ENCODE results near the gene DMRT1.
A peak's percentile ranks its signal among the peaks of the same experiment; 100 is the strongest.
"Not testable (repeated sequence)": the region's sequence is repeated elsewhere in the genome, so short reads cannot be mapped to it uniquely, and the experiment has no call there.

DMRT1 gene

DNA sequence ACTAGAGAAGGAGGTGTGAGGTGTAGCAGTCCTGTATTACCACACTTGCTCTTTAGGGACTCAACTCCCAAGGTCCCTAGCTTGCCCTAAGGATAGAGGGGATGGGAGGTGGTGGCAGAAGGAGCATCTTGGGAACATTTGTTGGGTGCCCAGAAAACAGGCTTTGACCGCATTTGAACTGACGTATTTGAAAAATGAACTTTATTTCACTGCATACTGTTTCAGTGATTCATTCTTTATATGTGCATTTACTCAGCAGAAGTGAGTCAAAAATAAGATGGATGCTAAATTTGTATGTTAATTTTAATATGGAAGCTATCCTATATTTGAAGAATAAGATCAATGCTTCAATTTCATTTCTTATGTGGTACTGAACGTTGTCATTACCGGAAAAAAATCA lies 153.7 kb downstream of the DMRT1 start:
- Histone ChIP-seq H3K18ac (ENCODE audit: low read length) (no peak overlapping the region), H3K14ac (ENCODE audit: low read length) (no peak overlapping the region), H4K91ac (ENCODE audit: low read depth, low read length) (no peak overlapping the region), H3K23ac (ENCODE audit: low read length) (no peak overlapping the region), H3K36me3 (ENCODE audit: control insufficient read depth in 1 of 2, insufficient read depth in 2 of 2, low read length in 2 of 2) (no peaks in the 10 kb centered on the region), H3K27me3 (ENCODE audit: insufficient read depth, low read length) (peaks cover 3% of the 10 kb centered on the region), H3K4me3 (ENCODE audit: low read depth, low read length) (no peak overlapping the region), H3K4ac (ENCODE audit: low read depth, low read length) (no peak overlapping the region), H3K79me2 (ENCODE audit: control insufficient read depth, insufficient read depth, low read length, poor library complexity) (no peaks in the 10 kb centered on the region), H4K12ac (ENCODE audit: low read depth, low read length) (no peak overlapping the region), H3K9me3 (ENCODE audit: insufficient read depth, low read depth, low read length) (peaks cover 3% of the 10 kb centered on the region), H2AK5ac (ENCODE audit: low read length) (no peak overlapping the region), H2BK120ac (ENCODE audit: insufficient read depth, low read length, poor library complexity) (no peak overlapping the region), H3K27ac (ENCODE audit: low read depth, low read length) (no peak overlapping the region), H4K8ac (ENCODE audit: low read depth, low read length) (no peak overlapping the region), H2BK5ac (ENCODE audit: low read depth, low read length, poor library complexity) (no peak overlapping the region), H3K4me2 (ENCODE audit: low read length) (no peak overlapping the region), H3K4me1 (ENCODE audit: control insufficient read depth in 1 of 2, insufficient read depth in 2 of 2, low read length in 2 of 2) (no peaks in the 10 kb centered on the region), H2BK12ac (ENCODE audit: low read length) (no peak overlapping the region), H2AFZ (ENCODE audit: insufficient read depth, low read length, poor library complexity) (no peak overlapping the region), H3K9ac (ENCODE audit: low read length) (no peak overlapping the region), H3K79me1 (ENCODE audit: low read length) (no peaks in the 10 kb centered on the region)
- no CpG with 5 or more reads among the region's 4 CpGs for WGBS (ENCODE audit: extremely low coverage, insufficient coverage, insufficient read length)
- no peak for DNase-seq

DNA sequence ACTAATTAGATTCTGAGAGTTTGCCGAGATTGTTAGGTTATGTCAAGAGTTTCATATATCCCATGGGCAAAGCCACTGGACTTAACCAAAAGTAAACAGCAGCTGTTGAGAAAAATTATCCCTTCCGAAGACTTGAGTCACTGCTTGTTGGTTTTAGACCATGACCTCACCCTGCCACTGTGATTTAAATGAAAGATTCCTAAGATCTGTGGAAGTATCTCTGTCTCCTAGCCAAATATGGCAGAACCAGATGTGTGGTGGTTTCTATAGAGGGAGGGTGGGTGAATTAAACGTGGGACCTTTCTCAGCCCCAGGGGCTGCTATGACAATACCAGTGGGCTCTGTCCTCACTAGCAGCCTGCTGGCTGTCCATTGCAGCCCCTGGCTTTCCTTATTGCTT lies 154.3 kb downstream of the DMRT1 start:
- Histone ChIP-seq H3K79me1 (ENCODE audit: low read length) (no peaks in the 10 kb centered on the region), H3K27ac (ENCODE audit: low read depth, low read length) (no peak overlapping the region), H3K79me2 (ENCODE audit: control insufficient read depth, insufficient read depth, low read length, poor library complexity) (no peaks in the 10 kb centered on the region), H4K8ac (ENCODE audit: low read depth, low read length) (no peak overlapping the region), H3K14ac (ENCODE audit: low read length) (no peak overlapping the region), H3K9ac (ENCODE audit: low read length) (no peak overlapping the region), H3K4me3 (ENCODE audit: low read depth, low read length) (no peak overlapping the region), H3K4me2 (ENCODE audit: low read length) (no peak overlapping the region), H3K36me3 (ENCODE audit: control insufficient read depth in 1 of 2, insufficient read depth in 2 of 2, low read length in 2 of 2) (no peaks in the 10 kb centered on the region), H3K18ac (ENCODE audit: low read length) (no peak overlapping the region), H2AK5ac (ENCODE audit: low read length) (no peak overlapping the region), H2BK5ac (ENCODE audit: low read depth, low read length, poor library complexity) (no peak overlapping the region), H4K12ac (ENCODE audit: low read depth, low read length) (no peak overlapping the region), H3K9me3 (ENCODE audit: insufficient read depth, low read depth, low read length) (peaks cover 3% of the 10 kb centered on the region), H2BK120ac (ENCODE audit: insufficient read depth, low read length, poor library complexity) (no peak overlapping the region), H4K91ac (ENCODE audit: low read depth, low read length) (no peak overlapping the region), H3K27me3 (ENCODE audit: insufficient read depth, low read length) (peaks cover 3% of the 10 kb centered on the region), H3K4me1 (ENCODE audit: control insufficient read depth in 1 of 2, insufficient read depth in 2 of 2, low read length in 2 of 2) (no peaks in the 10 kb centered on the region), H2AFZ (ENCODE audit: insufficient read depth, low read length, poor library complexity) (peak overlapping the region; percentile 38), H2BK12ac (ENCODE audit: low read length) (no peak overlapping the region), H3K23ac (ENCODE audit: low read length) (no peak overlapping the region), H3K4ac (ENCODE audit: low read depth, low read length) (no peak overlapping the region)
- WGBS (ENCODE audit: extremely low coverage, insufficient coverage, insufficient read length), result no CpG with 5 or more reads among the region's 3 CpGs
- peak in 1 of 2 donors; percentile 30 for DNase-seq

DNA sequence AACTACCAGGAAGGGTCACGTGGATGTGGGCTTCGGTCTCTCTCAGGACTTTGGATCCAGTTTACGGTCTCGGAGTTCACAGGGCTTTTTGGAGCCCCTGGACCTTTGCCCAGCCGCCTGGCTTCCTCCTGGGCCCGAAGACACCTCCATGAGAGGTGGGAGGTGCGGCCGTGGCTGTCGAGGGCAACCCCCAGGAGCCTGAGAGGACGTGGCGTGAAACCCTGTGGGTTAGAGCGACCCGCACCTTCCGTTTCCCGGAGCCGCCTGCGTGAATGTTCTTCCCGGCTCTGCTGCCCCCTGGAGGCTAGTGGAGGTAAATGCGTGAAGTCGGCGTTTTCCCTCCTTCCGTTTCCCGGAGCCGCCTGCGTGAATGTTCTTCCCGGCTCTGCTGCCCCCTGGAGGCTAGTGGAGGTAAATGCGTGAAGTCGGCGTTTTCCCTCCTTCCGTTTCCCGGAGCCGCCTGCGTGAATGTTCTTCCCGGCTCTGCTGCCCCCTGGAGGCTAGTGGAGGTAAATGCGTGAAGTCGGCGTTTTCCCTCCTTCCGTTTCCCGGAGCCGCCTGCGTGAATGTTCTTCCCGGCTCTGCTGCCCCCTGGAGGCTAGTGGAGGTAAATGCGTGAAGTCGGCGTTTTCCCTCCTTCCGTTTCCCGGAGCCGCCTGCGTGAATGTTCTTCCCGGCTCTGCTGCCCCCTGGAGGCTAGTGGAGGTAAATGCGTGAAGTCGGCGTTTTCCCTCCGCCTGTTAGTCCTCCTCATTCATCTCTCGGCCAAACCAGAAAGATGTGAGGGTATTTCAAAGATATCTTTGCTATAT lies 157.0 kb downstream of the DMRT1 start:
- no CpG with 5 or more reads among the region's 55 CpGs for whole genome bisulfite sequencing (ENCODE audit: extremely low coverage, insufficient coverage, insufficient read length)
- not testable (repeated sequence) for H3K27me3 ChIP-seq (ENCODE audit: insufficient read depth, low read length)

DNA sequence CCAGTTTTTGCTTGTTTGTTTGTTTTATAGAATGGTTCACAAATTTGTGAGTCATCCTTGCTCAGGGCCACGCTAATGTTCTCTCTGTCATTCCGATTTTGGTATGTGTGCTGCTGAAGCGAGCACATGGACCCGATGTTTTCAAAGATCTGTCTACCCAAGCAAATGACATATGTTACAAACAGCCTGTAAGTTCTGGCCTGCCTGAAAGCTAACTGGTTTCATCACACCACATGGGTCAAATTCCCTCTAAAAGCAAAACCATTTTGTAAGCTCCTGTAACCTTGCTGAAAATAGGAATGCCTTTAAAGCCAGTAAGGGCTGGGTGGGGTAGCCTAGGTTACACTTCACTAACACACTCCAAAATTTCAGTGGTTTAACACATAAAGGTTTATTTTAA lies 160.3 kb downstream of the DMRT1 start:
- H2AK5ac ChIP-seq (ENCODE audit: low read length), result no peak overlapping the region
- no peaks in the 10 kb centered on the region for H3K36me3 ChIP-seq (ENCODE audit: control insufficient read depth in 1 of 2, insufficient read depth in 2 of 2, low read length in 2 of 2)
- no peaks in the 10 kb centered on the region for H3K79me2 ChIP-seq (ENCODE audit: control insufficient read depth, insufficient read depth, low read length, poor library complexity)
- no peak overlapping the region for H3K4me2 ChIP-seq (ENCODE audit: low read length)
- no peak overlapping the region for H2BK5ac ChIP-seq (ENCODE audit: low read depth, low read length, poor library complexity)
- H2BK12ac ChIP-seq (ENCODE audit: low read length), result no peak overlapping the region
- no CpG with 5 or more reads among the region's 4 CpGs for WGBS (ENCODE audit: extremely low coverage, insufficient coverage, insufficient read length)
- no peak overlapping the region for H3K23ac ChIP-seq (ENCODE audit: low read length)
- no peak overlapping the region for H4K91ac ChIP-seq (ENCODE audit: low read depth, low read length)
- no peak overlapping the region for H4K8ac ChIP-seq (ENCODE audit: low read depth, low read length)
- H3K4me3 ChIP-seq (ENCODE audit: low read depth, low read length), result no peak overlapping the region
- H3K18ac ChIP-seq (ENCODE audit: low read length), result no peak overlapping the region
- no peaks in the 10 kb centered on the region for H3K27me3 ChIP-seq (ENCODE audit: insufficient read depth, low read length)
- no peak overlapping the region for H3K14ac ChIP-seq (ENCODE audit: low read length)
- H3K4me1 ChIP-seq (ENCODE audit: control insufficient read depth in 1 of 2, insufficient read depth in 2 of 2, low read length in 2 of 2), result no peaks in the 10 kb centered on the region
- H3K79me1 ChIP-seq (ENCODE audit: low read length), result no peaks in the 10 kb centered on the region
- no peak overlapping the region for H4K12ac ChIP-seq (ENCODE audit: low read depth, low read length)
- H2BK120ac ChIP-seq (ENCODE audit: insufficient read depth, low read length, poor library complexity), result no peak overlapping the region
- H2AFZ ChIP-seq (ENCODE audit: insufficient read depth, low read length, poor library complexity), result no peak overlapping the region
- no peak overlapping the region for H3K27ac ChIP-seq (ENCODE audit: low read depth, low read length)
- peaks cover 3% of the 10 kb centered on the region for H3K9me3 ChIP-seq (ENCODE audit: insufficient read depth, low read depth, low read length)
- H3K9ac ChIP-seq (ENCODE audit: low read length), result no peak overlapping the region
- DNase-seq, result peak in 1 of 2 donors; percentile 21
- H3K4ac ChIP-seq (ENCODE audit: low read depth, low read length), result no peak overlapping the region

More for the DNA sequence above, 157.0 kb downstream of the DMRT1 start:
- not testable (repeated sequence) for H3K4me2 ChIP-seq (ENCODE audit: low read length); H3K23ac ChIP-seq (ENCODE audit: low read length); H4K8ac ChIP-seq (ENCODE audit: low read depth, low read length); H2BK120ac ChIP-seq (ENCODE audit: insufficient read depth, low read length, poor library complexity); H3K4me3 ChIP-seq (ENCODE audit: low read depth, low read length); H3K4ac ChIP-seq (ENCODE audit: low read depth, low read length); H4K12ac ChIP-seq (ENCODE audit: low read depth, low read length); H2AFZ ChIP-seq (ENCODE audit: insufficient read depth, low read length, poor library complexity); H3K9me3 ChIP-seq (ENCODE audit: insufficient read depth, low read depth, low read length); H3K36me3 ChIP-seq (ENCODE audit: control insufficient read depth in 1 of 2, insufficient read depth in 2 of 2, low read length in 2 of 2); H3K18ac ChIP-seq (ENCODE audit: low read length); H2BK12ac ChIP-seq (ENCODE audit: low read length); H2BK5ac ChIP-seq (ENCODE audit: low read depth, low read length, poor library complexity); H3K4me1 ChIP-seq (ENCODE audit: control insufficient read depth in 1 of 2, insufficient read depth in 2 of 2, low read length in 2 of 2); H3K79me1 ChIP-seq (ENCODE audit: low read length); H3K27ac ChIP-seq (ENCODE audit: low read depth, low read length); H2AK5ac ChIP-seq (ENCODE audit: low read length); H3K79me2 ChIP-seq (ENCODE audit: control insufficient read depth, insufficient read depth, low read length, poor library complexity); H3K14ac ChIP-seq (ENCODE audit: low read length); H4K91ac ChIP-seq (ENCODE audit: low read depth, low read length); H3K9ac ChIP-seq (ENCODE audit: low read length)
- peak in 1 of 2 donors; percentile 47 for DNase-seq

Measured in trophoblast cell (in vitro differentiated cells and primary cell).